Skin of body (tissue), 2 donors: ENCODE measurements around the gene OVOL1. TPM values are rescaled to one million over a fixed set of nuclear protein-coding genes. Genes with fewer than 3 reads are reported as not detected.
"Not testable (repeated sequence)": the region's sequence is repeated elsewhere in the genome, so short reads cannot be mapped to it uniquely, and the experiment has no call there.

ENCODE experiments used
- DNase-seq: peaks from one replicate; lab custom pipeline; 2025; lab: John Stamatoyannopoulos, UW
- total RNA-seq: library from RNA; depleted of rRNA; stranded (reverse); fragments of >200 nt; gene quantifications from one replicate; pipeline ENCODE4 v1.2.3, GENCODE V29; 2014

Gene OVOL1
- total RNA-seq: 23.3 TPM

DNA sequence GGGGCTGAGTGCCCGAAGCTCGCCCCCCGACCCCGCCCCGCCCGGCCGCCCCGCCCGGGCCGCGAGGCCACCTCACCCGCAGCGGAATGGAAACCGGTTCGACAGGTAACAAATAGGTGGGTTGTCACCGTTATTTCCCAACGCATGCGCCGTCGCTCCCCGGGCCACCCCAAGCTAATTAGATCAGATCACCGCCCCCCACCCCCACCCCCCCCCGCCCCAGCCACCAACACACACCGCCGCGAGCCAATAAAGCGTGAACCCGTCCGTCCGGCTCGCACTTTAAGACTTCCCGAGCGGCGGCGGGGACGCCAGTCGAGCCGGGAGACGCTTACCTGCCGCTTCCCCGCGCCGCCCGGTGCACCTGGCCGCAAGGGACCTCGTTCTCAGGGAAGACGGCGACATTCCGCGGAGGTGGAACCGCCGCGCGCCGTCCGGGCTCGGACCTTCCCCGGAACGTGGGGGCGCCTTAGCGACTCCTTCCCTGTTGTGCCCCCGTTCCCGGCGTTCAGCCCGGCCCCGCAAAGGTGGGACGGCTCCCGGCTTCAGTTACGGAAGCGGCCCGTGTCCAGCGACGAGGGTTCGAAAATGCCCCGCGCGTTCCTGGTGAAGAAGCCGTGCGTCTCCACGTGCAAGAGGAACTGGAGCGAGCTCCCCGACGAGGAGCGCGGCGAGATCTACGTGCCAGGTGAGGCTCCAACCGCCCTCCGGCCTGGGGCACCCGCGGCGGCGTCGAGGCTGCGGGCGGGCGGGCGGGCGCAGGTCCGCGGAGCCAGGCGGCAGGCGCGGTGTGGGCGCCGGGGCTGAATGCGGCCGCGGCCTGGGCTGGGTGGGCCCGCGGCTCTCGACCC is at the start of gene OVOL1:
OVOL1 (plus strand) TSS at position 278 of the 851 bp plus-strand sequence; CDS start at position 589, 311 bp downstream.
- no peak for DNase-seq

DNA sequence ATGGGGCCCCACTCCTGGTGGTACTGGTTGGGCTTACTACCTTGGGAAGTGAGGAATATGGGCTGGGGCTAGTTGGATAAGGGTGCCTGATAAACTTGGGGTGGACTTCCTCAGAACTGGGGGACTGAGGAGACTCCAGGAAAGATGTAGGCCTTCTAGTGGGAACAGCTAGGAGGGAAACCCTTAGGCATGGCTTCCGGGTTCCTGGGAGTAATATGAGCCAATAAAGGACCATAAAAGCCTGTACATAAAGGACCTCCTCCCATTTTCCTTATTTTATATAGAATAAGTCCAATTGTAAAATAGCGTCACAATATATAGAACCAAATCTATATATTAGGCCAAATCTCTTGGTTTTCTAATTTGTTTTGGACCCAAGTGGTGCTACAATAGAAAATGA is 47.8 kb upstream of the OVOL1 start:
- no peak for DNase-seq

DNA sequence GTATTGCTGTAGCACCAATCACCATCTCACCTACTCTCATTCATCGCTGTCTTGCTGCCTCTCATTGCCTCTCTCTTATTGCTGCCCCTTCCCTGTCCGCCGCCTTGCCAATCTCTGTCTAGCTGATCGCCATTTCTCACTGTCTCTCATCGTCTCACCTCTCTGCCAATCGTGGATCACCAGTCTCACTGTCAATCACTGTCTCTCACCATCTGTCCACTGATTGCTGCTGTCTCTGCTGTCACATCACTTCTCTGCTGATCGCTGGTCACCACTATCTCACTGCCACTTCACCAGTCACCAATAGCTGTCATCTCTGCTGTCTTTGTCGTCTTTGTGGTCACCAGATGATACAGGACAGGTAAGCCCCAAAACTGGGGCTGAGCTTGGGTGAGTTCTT is 45.7 kb upstream of the OVOL1 start:
- no peak for DNase-seq

- DNase-seq: no peak
Observed at GRCh38 chr11:65742353-65742752, 44.5 kb upstream of the OVOL1 start.

- no peak for DNase-seq
Observed at GRCh38 chr11:65743681-65744025, 43.2 kb upstream of the OVOL1 start.

DNA sequence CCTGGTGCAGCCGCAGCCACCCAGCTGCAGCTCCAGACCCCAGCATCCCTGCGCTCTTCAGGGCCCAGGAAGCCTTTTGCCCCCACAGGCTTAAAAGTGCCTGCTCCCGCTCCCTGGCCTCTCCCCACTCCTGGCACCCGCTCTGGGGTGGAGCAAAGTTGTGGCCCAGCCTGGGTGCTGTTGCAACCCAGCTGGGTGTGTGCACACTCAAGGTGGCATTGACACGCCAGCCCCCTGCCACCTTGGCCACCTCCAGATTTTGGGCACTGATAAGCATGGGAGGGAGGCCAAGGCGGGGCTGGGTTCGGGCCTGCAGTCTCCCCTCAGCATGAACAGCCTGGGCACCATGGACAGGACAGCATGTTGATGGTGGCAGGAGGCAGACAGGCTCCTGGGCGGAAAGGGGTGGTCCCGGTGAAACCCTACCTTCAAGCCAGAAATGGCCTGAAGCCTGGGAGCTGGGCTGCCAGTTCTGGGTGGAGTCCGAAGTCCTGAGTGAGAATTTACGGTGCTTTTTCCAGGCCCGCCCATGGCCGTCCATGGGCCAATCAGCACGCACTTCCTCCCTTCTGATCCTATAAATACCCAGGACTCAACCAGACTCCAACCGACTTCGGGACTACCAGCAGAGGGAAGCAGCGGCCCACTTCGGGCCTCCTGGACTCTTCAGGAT is 42.7 kb upstream of the OVOL1 start:
- DNase-seq: no peak

DNA sequence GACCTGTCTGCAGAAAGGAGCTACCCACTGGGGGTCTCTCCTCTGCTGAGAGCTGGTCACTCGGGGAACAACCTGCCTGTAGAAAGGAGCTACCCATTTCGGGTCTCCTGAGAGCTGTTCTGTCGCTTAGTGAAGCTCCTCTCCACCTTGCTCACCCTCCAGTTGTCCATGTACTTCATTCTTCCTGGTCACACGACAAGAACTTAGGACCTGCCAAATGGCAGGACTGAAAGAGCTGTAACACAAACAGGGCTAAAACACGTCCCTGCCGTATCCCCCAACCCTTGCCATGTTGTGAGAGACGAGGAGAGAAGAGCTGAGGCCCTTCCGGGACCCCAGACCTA is 42.2 kb upstream of the OVOL1 start:
- no peak for DNase-seq

DNA sequence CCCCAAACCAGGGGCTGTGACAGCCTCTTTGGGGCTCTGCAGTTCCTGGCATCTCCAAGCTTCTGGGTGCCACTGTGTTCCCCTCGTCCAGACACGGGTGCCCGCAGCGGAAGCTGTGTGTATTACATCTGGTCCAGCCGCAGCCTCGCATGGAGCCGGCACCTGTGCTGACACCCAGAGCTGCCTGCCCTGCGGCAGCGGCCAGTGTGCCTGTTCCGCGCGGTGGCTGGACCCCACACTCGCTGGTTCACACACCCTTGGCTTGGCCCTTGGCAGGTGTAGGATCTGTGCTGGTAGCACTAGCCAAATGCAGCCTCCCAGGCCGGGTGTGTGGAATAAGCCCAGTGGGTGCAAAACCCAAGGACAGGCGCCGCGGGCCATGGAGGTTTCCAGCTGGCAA is 41.8 kb upstream of the OVOL1 start:
- no peak for DNase-seq

GRCh38 chr11:65762169-65762568 is 24.7 kb upstream of the OVOL1 start:
- not testable (repeated sequence) for DNase-seq

DNA sequence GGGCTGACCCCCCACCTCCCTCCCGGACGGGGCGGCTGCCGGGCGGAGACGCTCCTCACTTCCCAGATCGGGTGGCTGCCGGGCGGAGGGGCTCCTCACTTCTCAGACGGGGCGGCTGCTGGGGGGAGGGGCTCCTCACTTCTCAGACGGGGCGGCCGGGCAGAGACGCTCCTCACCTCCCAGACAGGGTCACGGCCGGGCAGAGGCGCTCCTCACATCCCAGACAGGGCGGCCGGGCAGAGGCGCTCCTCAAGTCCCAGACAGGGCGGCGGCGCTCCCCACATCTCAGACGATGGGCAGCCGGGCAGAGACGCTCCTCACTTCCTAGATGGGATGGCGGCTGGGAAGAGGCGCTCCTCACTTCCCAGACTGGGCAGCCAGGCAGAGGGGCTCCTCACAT is 24.0 kb upstream of the OVOL1 start:
- DNase-seq: not testable (repeated sequence)

DNA sequence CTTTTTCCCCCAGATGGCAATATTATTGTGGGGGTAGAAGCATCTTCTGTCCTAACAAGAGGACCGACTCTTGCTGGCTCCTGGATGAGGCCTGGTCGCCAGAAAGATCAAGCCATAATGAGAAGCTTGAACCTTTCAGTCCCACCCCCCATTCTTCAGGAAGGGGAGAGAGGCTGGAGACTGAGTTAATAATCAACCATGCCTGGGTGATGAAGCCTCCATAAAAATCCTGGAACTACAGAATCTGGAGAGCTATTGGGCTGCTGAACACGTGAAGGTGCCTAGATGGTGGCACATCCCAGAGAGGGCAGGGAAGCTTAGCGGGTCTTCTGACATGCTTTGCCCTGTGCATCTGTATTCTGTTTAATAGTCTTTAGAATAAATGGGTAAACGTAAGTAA is 22.4 kb upstream of the OVOL1 start:
- DNase-seq: no peak

DNA sequence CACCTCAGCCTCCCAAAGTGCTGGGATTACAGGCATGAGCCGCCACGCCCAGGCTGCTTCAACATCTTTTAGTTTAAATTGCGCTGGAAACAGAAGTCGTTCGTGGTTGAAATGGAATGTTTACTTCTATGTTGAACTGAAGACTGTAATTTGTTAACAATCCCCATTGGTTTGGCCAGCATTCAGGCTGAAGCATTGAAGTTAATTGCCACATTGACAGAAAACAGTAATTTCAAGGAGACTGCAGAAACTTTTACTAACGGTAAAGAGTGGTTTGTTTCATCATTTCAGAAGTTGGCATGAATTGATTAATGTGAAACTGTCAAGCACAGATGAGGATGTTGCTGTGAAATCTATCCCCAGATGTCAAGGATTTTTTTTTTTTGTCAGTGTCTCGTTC is 20.3 kb upstream of the OVOL1 start:
- DNase-seq: peak; percentile 35

GRCh38 chr11:65767406-65767805 is 19.5 kb upstream of the OVOL1 start:
- DNase-seq: no peak

DNA sequence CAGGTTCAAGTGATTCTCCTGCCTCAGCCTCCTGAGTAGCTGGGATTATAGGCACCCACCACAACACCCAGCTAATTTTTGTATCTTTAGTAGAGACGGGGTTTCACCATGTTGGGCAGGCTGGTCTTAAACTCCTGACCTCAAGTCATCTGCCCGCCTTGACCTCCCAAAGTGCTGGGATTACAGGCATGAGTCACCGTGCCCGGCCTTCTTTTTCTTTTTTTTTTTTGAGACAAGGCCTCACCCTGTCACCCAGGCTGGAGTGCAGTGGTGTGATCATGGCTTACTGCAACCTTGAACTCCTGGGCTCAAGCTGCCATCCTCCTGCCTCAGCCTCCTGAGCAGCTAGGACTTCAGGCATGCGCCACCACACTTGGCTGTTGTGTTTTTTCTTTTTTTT is 19.1 kb upstream of the OVOL1 start:
- DNase-seq: not testable (repeated sequence)

DNA sequence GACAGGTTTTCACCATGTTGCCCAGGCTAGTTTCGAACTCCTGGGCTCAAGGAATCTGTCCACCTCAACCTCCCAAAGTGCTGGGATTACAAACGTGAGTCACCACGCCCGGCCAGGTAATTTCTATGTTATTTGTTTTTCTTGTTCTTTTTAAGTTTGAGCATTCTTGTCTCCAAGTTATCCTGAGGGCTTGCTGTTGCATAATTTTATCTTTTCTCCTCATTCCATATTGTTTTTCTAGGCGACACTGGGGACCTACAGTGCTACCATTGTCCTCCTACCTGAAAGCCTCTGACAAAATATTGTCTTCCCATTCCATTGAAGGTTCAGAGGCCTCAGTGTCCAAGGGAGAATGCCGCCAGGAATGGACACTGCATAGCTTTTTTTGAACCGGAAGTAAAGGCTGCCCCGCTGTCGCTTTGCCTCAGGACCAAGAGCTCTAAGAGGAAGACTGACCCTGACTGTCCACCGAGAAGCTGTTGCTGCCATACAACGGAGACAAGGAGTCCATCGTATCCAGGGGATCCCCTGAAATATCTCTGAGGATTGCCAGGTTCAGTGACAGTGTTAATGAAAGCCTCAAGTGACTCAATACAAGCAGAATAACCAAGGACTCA is 15.8 kb upstream of the OVOL1 start:
- DNase-seq: no peak

DNA sequence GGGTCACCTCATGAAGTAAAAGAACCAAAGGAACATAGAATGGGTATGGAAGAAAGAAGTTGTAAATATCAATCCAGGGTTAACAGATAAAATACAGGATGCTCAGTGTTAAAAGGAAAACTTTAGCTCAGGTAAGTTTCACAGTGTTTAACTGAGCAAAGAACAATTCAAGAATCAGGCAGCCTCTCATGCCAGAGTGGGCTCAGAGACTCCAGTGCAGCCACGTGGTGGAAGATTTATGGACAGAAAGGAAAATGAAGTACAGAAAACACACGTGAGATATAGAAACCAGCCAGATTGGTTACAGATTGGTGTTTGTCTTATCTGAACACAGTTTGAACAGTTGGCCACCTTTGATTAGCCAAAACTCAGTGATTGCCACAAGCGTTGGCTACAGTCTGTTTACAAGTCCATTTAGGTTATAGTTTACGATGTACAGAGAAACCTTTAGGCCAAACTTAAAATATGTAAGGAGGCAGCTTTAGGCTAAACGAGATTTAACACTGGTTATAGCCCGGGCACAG is 15.2 kb upstream of the OVOL1 start:
- no peak for DNase-seq

DNA sequence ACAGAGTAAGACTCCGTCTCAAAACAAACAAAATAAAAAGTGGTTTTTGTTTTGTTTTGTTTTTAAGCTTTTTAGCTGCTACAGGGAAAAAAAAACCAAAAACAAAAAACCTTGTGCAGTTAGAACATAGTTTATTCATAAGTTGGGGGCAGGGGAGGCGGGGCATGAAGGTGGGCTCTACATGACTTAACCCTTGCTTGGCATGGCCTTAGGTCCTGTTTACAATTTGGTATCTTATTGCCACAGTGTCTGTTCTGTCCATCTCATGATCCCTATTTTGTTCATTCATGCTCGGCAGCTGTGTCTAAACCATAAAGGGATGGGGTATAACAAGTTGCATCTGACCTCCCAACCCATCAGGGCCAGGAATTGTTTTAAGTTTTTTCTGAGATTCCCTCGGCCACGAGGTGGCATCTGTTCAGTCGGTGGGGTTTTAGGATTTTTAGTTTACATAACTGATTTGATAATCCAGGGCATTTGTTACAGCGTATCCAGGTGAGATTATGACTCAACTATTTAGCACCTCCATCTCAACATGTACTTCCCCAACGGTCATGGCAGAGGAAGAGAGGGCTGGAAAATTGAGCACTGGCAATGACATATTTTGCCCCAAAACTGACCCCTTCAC is 13.0 kb upstream of the OVOL1 start:
- no peak for DNase-seq

DNA sequence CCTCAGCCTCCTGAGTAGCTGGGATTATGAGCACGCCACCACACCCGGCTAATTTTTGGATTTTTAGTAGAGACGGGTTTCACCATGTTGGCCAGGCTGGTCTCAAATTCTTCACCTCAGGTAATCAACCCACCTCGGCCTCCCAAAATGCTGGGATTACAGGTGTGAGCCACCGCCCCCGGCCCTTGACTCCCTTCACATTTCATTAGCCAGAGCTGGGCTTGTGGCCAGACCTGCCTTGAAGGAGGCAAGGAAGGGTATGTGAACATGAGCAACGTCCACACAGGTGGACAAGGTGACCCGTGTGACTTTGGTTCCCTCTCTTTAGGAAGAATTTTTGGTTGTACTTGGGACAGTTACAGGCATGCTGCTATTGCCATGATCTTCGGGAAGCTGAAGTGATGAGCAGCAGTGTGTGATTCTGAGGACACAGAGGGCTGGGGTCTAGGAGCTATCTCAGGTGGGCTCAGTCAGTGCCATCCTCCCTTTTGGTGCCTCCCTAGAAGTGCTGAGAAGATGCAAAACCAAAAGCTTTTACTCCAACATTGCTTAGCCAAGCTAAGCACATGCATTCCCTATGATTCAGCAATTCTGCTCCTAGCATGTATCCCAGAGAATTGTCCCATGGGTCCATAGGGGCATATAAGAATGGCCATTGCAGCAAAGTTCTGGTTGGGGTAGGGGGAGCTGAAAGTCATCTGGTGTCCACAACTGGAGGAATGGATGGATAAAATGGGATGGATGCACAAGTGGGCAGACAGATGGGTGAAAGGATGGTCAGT is 12.1 kb upstream of the OVOL1 start:
- DNase-seq: no peak

- no peak for DNase-seq
Observed at GRCh38 chr11:65776196-65776595, 10.7 kb upstream of the OVOL1 start.

- DNase-seq: no peak
Observed at GRCh38 chr11:65776710-65777141, 10.1 kb upstream of the OVOL1 start.

- no peak for DNase-seq
Observed at GRCh38 chr11:65777241-65777640, 9.6 kb upstream of the OVOL1 start.
